PC-9 (cell line): ENCODE data around the gene EWSR1. TPM values are rescaled to one million over a fixed set of nuclear protein-coding genes. Genes with fewer than 3 reads are reported as not detected.

Experiments used
- BruUV-seq: library from RNA; stranded (reverse); fragments of 400-500 nt; replicated peaks from 2 replicates; lab custom pipeline; 2021; lab: Mats Ljungman, UMichigan
- CTCF ChIA-PET: fragments of 300-600 bp; sonication (Branson Sonifier 250); formaldehyde crosslinking; loops from one replicate; lab custom pipeline; 2022; ENCODE audit warnings: antibody characterized with exemption; lab: Charles Lee
- POLR2A ChIA-PET: fragments of 300-600 bp; sonication (Branson Sonifier 250); formaldehyde crosslinking; loops from one replicate; lab custom pipeline; 2022; ENCODE audit warnings: antibody characterized with exemption; ENCODE audit not compliant: unreplicated experiment; lab: Charles Lee
- DNase-seq, 2 experiments: peaks; one replicate each; pipeline versions ENCODE4 v3.0.0 to v3.0.0-alpha.2; 2015 to 2022; ENCODE audit warnings: mixed read lengths in 1 of 2
- H2AFZ ChIP-seq: fragments of 200-600 bp; sonication (generic); 2 replicates; pipeline ENCODE4 v1.8.1; 2017; ENCODE audit warnings: antibody characterized with exemption
- H3F3A ChIP-seq: fragments of 200-600 bp; sonication (generic); 2 replicates; pipeline ENCODE4 v1.8.1; 2017; ENCODE audit warnings: antibody characterized with exemption, mild to moderate bottlenecking, low read depth; ENCODE audit not compliant: insufficient read depth
- H3K27ac ChIP-seq: fragments of 200-600 bp; sonication (generic); 2 replicates; pipeline ENCODE4 v1.6.1; 2016; ENCODE audit warnings: mixed run types
- H3K27me3 ChIP-seq: fragments of 200-600 bp; sonication (generic); 2 replicates; pipeline ENCODE4 v1.6.1; 2016; ENCODE audit warnings: low read depth, mixed run types; ENCODE audit not compliant: insufficient read depth
- H3K36me3 ChIP-seq: fragments of 200-600 bp; sonication (generic); 2 replicates; pipeline ENCODE4 v1.6.1; 2016; ENCODE audit warnings: low read depth, mixed run types
- H3K4me1 ChIP-seq: fragments of 200-600 bp; sonication (generic); replicated peaks from 2 replicates; pipeline ENCODE4 v1.6.1; 2016; ENCODE audit warnings: mixed run types; ENCODE audit not compliant: insufficient read depth
- H3K4me2 ChIP-seq: fragments of 200-600 bp; sonication (generic); 2 replicates; pipeline ENCODE4 v1.6.1; 2017; ENCODE audit warnings: mixed run types
- H3K4me3 ChIP-seq: fragments of 200-600 bp; sonication (generic); 2 replicates; pipeline ENCODE4 v1.6.1; 2016; ENCODE audit warnings: mixed run types
- H3K79me2 ChIP-seq: fragments of 200-600 bp; sonication (generic); 2 replicates; pipeline ENCODE4 v1.6.1; 2017; ENCODE audit warnings: low read depth, mixed run types
- H3K9me2 ChIP-seq: fragments of 200-600 bp; sonication (generic); 2 replicates; pipeline ENCODE4 v1.8.1; 2017; ENCODE audit warnings: mild to moderate bottlenecking; ENCODE audit not compliant: insufficient read depth
- H3K9me3 ChIP-seq: fragments of 200-600 bp; sonication (generic); 2 replicates; pipeline ENCODE4 v1.8.1; 2016; ENCODE audit warnings: low read depth; ENCODE audit not compliant: insufficient read depth
- H4K20me1 ChIP-seq: fragments of 200-600 bp; sonication (generic); 2 replicates; pipeline ENCODE4 v1.8.1; 2017; ENCODE audit not compliant: insufficient read depth
- EZH2 ChIP-seq: fragments of 200-600 bp; sonication (generic); IDR thresholded peaks from 2 replicates; pipeline ENCODE4 v1.8.0; 2017; ENCODE audit warnings: antibody characterized with exemption, low read depth
- intact Hi-C: fragments of 100-400 bp; cut with micrococcal nuclease; formaldehyde crosslinking; loops from one replicate; pipeline ENCODE4 v1.10.0; 2022; ENCODE audit not compliant: unreplicated experiment
- total RNA-seq: library from RNA; stranded (reverse); gene quantifications from 2 replicates; pipeline ENCODE4 v1.2.3, GENCODE V29; 2021
- TF ChIP-seq, protein P1 (sequence below): fragments of 200-600 bp; sonication (generic); conservative IDR thresholded peaks from 2 replicates; pipeline ENCODE4 v1.6.1; 2017; ENCODE audit warnings: mixed run types, antibody characterized with exemption, mild to moderate bottlenecking, moderate library complexity

Gene EWSR1
- total RNA-seq, 1 experiment from 2014 or later, result 200 TPM

DNA sequence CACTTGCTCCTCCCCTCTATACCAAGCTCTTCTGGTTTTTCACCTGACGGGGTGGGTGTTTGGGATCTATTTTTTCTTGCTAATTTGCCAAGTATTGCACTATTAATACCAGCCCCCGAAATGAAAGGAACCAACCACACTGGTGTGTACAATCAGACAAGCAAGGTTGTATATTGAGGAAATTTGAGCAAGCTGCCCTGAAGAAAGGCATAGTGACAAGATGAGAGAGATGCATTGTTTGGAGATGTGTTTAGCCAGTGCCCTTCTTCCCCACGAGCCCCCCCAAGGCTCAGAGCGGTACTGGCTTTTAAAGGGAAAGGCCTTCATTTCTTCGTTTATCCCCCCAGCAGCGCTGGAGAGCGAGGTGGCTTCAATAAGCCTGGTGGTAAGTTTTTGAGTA is 23.1 kb downstream of the EWSR1 start:
- H3K36me3 ChIP-seq, result peaks cover 84% of the 10 kb centered on the region
- H3K27ac ChIP-seq, result no peak overlapping the region
- no peaks in the 10 kb centered on the region for H3K9me2 ChIP-seq
- TF ChIP-seq EZH2, result no peak
- TF ChIP-seq, protein P1, sequence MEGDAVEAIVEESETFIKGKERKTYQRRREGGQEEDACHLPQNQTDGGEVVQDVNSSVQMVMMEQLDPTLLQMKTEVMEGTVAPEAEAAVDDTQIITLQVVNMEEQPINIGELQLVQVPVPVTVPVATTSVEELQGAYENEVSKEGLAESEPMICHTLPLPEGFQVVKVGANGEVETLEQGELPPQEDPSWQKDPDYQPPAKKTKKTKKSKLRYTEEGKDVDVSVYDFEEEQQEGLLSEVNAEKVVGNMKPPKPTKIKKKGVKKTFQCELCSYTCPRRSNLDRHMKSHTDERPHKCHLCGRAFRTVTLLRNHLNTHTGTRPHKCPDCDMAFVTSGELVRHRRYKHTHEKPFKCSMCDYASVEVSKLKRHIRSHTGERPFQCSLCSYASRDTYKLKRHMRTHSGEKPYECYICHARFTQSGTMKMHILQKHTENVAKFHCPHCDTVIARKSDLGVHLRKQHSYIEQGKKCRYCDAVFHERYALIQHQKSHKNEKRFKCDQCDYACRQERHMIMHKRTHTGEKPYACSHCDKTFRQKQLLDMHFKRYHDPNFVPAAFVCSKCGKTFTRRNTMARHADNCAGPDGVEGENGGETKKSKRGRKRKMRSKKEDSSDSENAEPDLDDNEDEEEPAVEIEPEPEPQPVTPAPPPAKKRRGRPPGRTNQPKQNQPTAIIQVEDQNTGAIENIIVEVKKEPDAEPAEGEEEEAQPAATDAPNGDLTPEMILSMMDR, result no peak
- no TSS peak for BruUV-seq
- H3K9me3 ChIP-seq, result no peaks in the 10 kb centered on the region
- no peak overlapping the region for H3K4me3 ChIP-seq
- H3K79me2 ChIP-seq, result peaks cover 23% of the 10 kb centered on the region
- no peak overlapping the region for H2AFZ ChIP-seq
- DNase-seq, result no peak
- POLR2A ChIA-PET, result no interaction called here
- H3K4me2 ChIP-seq, result no peak overlapping the region
- CTCF ChIA-PET, result no interaction called here
- H3F3A ChIP-seq, result peaks cover 79% of the 10 kb centered on the region
- intact Hi-C loops, result no loop called here
- no peaks in the 10 kb centered on the region for H3K27me3 ChIP-seq
- no peaks in the 10 kb centered on the region for H3K4me1 ChIP-seq
- H4K20me1 ChIP-seq, result peaks cover 84% of the 10 kb centered on the region

DNA sequence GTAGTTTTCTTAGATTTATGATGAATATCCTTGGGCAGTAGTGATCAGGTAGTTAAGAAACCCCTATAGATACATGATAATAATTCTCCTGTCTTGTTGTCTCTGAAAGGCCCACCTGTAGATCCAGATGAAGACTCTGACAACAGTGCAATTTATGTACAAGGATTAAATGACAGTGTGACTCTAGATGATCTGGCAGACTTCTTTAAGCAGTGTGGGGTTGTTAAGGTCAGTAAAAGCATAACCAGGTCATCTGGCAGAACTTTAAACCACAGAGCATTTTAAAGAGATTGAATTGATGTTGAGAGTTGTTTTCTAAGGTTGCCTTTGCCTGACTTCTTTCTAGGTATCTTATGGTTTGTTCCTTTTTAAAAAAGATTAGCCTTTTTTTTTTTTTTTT is 24.3 kb downstream of the EWSR1 start:
- H4K20me1 ChIP-seq, result peaks cover 83% of the 10 kb centered on the region
- no peaks in the 10 kb centered on the region for H3K27me3 ChIP-seq
- no peak overlapping the region for H3K4me2 ChIP-seq
- ChIA-PET POLR2A (no interaction called here), CTCF (no interaction called here)
- H3K4me3 ChIP-seq, result no peak overlapping the region
- H3K9me2 ChIP-seq, result no peaks in the 10 kb centered on the region
- H3K4me1 ChIP-seq, result no peaks in the 10 kb centered on the region
- TF ChIP-seq, protein P1, result no peak
- TF ChIP-seq EZH2, result no peak
- no peak overlapping the region for H3K27ac ChIP-seq
- no peak for DNase-seq
- peaks cover 84% of the 10 kb centered on the region for H3F3A ChIP-seq
- H3K9me3 ChIP-seq, result no peaks in the 10 kb centered on the region
- H3K79me2 ChIP-seq, result peaks cover 17% of the 10 kb centered on the region
- no peak overlapping the region for H2AFZ ChIP-seq
- BruUV-seq, result no TSS peak
- intact Hi-C loops, result no loop called here
- peaks cover 81% of the 10 kb centered on the region for H3K36me3 ChIP-seq

DNA sequence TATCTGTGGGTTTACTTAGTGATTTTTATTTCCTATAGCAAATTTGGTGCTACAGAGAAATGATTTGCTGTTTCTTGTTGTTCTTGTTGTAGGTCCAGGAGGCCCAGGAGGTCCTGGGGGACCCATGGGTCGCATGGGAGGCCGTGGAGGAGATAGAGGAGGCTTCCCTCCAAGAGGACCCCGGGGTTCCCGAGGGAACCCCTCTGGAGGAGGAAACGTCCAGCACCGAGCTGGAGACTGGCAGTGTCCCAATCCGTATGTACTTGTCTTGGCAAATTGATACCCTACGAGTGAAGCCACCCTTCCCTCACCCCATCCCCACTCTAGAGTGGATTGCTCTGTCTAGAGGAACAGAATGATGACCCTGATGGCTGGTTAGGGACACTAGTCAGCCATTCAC is 30.6 kb downstream of the EWSR1 start:
- H3K9me2 ChIP-seq, result no peaks in the 10 kb centered on the region
- H3K4me1 ChIP-seq, result no peaks in the 10 kb centered on the region
- no peak overlapping the region for H3K4me3 ChIP-seq
- no peaks in the 10 kb centered on the region for H3K9me3 ChIP-seq
- no TSS peak for BruUV-seq
- no peaks in the 10 kb centered on the region; the same call in 1 of the 2 replicates for H3K79me2 ChIP-seq
- peaks cover 42% of the 10 kb centered on the region for H3K36me3 ChIP-seq
- POLR2A ChIA-PET, result interaction anchor here (0.7 kb wide), 1 partner anchor 10 kb away, joined by 3 read pairs; no protein-coding TSS in a partner anchor
- CTCF ChIA-PET, result no interaction called here
- intact Hi-C loops, result no loop called here
- TF ChIP-seq, protein P1, result no peak
- no peak for TF ChIP-seq EZH2
- no peak for DNase-seq
- peaks cover 88% of the 10 kb centered on the region for H3F3A ChIP-seq
- H3K27ac ChIP-seq, result no peak overlapping the region
- no peaks in the 10 kb centered on the region for H3K27me3 ChIP-seq
- H3K4me2 ChIP-seq, result no peak overlapping the region
- H2AFZ ChIP-seq, result no peak overlapping the region
- H4K20me1 ChIP-seq, result peaks cover 72% of the 10 kb centered on the region
